HG02642 (cell line): ENCODE data around the gene BCL3.
"Not testable (repeated sequence)": the region's sequence is repeated elsewhere in the genome, so short reads cannot be mapped to it uniquely, and the experiment has no call there.

Source experiments
- ATAC-seq: cut with Tn5 transposase; IDR thresholded peaks from one replicate; pipeline ENCODE4 v1.9.1; 2021; ENCODE audit warnings: mild to moderate bottlenecking; ENCODE audit not compliant: unreplicated experiment, poor library complexity

The BCL3 gene, protein sequence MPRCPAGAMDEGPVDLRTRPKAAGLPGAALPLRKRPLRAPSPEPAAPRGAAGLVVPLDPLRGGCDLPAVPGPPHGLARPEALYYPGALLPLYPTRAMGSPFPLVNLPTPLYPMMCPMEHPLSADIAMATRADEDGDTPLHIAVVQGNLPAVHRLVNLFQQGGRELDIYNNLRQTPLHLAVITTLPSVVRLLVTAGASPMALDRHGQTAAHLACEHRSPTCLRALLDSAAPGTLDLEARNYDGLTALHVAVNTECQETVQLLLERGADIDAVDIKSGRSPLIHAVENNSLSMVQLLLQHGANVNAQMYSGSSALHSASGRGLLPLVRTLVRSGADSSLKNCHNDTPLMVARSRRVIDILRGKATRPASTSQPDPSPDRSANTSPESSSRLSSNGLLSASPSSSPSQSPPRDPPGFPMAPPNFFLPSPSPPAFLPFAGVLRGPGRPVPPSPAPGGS

DNA sequence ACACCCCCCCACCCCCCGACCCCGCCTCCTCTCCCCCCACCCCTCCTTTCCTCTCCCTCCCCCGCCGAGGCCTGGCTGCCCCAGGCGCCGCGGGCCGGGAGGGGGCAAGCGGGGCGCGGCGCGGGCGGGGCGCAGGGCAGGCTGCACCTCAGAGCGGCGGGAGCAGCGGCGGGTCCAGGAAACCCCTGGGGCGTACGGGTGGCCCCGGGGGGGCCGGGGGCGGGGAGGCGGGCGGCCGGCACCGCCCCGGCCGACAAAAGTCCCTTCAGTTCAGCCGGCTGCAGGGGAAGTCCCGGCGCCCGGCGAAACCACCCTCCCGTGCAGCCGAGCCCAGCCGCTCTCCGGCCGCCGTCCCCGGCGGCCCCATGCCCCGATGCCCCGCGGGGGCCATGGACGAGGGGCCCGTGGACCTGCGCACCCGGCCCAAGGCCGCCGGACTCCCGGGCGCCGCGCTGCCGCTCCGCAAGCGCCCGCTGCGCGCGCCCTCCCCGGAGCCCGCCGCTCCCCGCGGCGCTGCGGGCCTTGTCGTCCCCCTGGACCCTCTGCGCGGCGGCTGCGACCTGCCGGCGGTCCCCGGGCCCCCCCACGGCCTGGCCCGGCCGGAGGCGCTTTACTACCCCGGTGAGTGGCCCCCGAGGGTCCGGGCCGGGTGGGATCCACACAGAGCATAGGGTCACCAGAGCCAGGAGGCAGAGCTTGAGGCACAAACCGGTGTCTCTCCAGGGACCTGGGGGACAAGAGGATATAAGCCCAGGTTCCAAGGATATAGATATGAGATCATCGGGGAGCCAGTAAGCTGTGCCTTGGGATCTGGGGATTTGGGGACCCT lies at the start of gene BCL3:
BCL3 (plus strand) TSS at position 283 of the 829 bp plus-strand sequence; CDS start at position 366, 83 bp downstream.
- ATAC-seq = peak; percentile 34

DNA sequence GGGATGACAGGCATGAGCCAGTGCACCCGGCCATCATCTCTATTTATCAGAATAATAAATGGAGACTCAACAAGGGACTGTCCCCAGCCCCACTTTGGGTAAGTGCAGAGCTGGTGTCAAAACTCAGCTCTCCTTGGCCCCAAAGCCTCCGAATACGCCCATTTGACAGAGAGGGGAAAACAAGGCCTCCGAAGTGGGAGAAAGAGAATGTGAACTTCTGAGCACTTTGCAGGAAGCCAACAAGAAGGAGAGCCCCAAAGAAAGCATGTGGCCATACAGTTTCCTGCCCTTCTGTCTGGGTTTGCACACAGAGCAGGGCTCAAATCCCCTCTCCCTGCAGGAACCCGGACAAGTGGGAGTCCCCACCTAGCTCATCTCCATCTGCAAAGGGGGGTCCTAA lies 48.0 kb upstream of the BCL3 start:
- ATAC-seq = no peak

DNA sequence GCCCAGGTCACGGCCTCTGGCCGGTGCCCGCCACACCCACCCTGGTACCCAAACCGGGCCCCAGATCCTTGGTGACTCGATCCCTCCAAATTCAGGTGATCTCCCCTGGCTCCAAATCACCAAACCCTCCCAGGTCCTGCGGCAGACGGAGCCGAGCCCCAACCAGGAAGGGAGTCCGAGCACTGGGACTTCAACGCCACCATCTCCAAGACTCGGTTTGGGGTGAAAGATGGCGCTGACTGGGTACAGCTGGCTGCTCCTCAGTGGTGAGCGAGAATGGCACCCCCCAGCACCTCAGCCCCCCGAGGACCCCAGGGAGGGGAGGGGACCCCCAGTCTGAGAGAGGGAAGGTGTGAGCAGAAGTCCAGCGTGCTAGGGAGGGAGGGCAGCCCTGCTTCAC lies 47.3 kb upstream of the BCL3 start:
- ATAC-seq = no peak

DNA sequence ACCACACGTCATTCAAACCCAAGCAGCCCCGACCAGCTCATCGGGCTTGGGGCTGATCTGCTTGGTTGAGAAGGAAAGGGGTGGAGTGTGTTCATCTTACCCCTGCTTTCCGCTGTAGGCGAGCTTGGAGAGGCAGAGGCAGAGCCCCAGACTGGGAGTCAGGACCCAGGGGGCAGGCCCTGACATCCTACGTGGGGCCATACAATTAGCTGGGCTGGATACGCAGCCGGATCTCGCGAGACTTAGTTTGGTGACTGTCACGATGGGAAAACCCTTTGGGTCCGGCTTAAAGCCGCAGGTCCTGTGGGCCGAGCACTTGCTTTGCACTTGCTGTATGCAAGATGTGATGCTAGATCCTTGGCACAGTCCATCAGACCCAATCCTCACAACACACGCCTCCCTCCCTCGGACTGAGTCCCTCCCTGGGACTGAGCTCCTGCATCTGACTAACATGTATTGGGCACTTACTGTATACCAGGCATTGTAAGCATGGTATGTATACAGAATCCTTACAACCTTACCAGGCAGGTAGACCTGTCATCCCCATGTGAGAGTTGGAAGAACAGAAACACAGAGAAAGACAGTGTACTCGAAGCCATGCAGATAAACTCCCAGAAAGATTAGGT lies 45.8 kb upstream of the BCL3 start:
- ATAC-seq = no peak

DNA sequence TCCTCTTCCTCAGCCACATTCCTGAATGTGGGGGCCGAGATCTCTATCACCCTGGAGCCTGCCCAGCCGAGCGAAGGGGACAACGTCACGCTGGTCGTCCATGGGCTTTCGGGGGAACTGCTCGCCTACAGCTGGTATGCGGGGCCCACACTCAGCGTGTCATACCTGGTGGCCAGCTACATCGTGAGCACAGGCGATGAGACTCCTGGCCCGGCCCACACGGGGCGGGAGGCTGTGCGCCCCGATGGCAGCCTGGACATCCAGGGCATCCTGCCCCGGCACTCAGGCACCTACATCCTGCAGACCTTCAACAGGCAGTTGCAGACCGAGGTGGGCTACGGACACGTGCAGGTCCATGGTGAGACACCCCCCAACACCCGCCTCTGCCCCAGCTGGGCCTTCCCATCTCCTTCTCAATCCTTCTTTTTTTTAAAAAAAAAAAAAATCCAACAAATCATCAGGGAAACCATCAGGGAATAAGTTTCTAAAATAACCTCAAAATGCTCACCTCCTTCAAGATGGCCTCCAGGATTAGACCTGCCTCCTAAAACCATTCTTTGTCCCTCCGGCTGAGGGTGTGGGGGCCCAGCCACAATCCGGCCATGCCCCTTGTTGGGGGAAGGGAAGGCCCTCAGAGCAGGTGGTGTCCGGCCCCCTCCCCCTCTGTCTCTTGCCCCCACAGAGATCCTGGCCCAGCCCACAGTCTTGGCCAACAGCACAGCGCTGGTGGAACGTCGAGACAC lies 45.0 kb upstream of the BCL3 start:
- no peak for ATAC-seq

DNA sequence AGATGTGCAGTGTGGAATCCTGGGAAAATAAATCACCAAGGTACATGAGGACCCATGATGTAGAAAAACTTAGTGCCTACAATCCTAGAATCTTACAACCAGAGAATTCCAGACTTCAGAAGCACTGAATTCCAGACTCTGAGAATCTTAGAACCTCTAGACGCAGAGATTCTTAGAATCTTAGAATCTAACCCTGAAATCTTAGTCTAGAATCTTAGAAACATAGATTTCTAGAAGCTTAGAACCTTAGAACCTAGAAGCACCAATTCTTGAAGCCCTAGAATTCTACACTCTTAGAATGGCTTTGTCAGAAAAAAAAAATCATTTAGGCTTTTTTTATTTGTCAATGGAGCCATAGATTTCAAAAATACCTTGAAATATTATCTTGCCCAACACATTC lies 43.5 kb upstream of the BCL3 start:
- ATAC-seq = no peak

DNA sequence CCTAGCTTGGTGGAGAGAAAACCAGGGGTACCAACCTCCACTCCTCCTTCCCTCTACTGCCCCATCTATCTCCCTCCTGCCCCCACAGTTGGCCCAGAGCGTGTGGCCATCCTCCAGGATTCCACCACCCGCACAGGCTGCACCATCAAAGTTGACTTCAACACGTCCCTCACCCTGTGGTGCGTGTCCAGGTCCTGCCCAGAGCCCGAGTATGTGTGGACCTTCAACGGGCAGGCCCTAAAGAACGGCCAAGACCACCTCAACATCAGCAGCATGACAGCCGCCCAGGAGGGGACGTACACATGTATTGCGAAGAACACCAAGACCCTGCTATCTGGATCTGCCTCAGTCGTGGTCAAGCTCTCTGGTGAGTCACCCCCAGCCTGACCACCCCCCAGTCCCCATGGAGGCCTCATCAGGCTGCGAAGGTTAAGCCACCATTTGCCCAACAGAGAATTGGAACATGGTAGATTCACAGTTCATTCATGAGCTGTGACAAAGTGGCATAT lies 43.0 kb upstream of the BCL3 start:
- ATAC-seq = no peak

DNA sequence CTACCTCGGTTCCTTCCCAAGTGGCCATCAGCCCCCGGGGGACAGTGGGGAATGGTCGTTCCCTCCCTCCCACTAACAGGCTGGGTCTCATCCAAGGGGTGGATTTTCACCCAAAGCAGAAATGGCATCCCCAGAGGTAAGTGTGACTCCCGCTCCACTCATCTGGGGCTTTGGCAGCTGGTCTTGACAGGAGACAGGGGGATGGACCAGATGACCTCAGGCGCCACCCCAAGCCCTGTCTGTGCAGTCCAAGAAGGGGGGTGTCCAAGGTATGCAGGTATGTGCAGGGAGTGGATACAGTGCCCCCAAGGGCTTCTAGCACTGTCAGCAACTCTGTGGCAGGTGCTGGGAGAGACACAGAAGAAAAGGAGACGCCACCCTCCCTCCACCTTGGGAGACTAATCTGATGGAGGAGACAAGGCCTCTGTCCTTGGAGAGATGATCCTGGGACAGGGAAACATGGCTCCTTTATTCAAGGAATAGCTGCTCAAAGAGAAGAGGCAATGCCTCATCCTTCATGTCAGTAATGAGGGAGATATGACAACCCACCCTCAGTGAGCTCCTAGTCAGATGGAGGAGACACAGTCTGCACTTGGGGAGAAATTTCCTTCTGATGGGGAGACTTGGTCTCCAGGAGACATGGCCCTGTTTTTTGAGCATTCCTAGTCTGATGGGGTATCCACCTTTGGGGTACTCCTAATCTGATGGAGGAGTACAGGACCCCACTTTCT lies 41.8 kb upstream of the BCL3 start:
- no peak for ATAC-seq

DNA sequence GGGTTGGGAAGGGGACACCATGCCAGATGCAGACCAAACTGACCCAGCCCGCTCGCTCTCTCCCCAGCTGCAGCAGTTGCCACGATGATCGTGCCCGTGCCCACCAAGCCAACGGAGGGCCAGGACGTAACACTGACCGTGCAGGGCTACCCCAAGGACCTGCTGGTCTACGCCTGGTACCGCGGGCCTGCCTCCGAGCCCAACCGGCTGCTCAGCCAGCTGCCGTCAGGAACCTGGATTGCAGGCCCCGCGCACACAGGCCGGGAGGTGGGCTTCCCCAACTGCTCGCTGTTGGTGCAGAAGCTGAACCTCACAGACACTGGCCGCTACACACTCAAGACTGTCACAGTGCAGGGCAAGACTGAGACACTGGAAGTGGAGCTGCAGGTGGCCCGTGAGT lies 40.7 kb upstream of the BCL3 start:
- no peak for ATAC-seq

DNA sequence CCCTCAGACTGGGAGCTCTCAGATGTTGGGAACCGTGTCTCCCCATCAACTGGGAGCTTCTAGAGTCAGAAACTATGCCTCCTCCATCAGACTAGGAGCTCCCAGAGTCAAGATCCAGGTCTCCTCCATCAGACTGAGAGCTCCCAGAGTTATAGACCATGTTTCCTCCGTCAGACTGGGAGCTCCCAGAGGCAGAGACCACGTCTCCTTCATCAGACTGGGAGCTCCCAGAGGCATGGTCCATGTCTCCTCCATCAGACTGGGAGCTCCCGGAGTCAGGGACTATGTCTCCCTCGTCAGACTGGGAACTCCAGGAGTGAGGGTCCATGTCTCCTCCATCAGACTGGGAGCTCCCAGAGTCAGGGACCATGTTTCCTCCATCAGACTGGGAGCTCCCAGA lies 39.6 kb upstream of the BCL3 start:
- no peak for ATAC-seq

DNA sequence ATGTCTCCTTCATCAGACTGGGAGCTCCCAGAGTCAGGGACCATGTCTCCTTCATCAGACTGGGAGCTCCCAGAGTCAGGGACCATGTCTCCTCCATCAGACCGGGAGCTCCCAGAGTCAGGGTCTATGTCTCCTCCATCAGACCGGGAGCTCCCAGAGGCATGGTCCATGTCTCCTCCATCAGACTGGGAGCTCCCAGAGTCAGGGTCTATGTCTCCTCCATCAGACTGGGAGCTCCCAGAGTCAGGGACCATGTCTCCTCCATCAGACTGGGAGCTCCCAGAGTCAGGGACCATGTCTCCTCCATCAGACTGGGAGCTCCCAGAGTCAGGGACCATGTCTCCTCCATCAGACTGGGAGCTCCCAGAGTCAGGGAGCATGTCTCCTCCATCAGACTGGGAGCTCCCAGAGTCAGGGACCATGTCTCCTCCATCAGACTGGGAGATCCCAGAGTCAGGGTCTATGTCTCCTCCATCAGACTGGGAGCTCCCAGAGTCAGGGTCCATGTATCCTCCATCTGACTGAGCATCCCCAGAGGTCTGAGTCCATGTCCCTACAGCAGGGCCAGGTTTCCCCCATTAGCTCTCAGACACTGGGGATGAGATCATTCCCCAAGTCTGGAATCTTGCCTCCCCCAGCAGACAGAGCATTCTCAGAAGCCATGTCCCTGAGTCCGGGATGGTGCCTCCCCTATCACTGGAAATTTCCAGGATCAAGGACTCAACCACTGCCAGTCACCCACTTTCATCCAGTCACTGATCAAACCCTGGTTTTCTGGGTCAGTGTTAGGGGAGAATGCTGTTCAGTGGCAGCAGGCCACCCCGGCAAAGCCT lies 38.9 kb upstream of the BCL3 start:
- ATAC-seq = not testable (repeated sequence)

DNA sequence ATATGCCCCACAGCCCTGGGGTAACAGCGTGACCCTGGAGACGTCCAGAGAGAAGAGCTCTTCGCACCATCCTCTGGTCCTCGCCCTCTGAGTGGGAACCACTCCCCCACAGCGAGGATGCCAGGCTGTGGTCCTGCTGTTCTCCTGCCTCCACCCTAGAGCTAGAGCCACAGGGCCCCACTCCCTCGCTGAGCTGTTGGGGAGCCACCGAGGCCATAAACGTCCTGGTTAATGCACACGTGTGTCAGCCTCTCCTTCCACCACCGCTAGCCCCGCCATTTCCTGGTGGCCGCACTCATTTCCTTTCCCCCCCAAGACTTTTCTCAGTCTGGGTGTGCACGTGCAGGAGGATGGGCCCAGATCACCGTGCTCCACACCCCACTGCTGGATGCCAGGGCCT lies 38.0 kb upstream of the BCL3 start:
- no peak for ATAC-seq

DNA sequence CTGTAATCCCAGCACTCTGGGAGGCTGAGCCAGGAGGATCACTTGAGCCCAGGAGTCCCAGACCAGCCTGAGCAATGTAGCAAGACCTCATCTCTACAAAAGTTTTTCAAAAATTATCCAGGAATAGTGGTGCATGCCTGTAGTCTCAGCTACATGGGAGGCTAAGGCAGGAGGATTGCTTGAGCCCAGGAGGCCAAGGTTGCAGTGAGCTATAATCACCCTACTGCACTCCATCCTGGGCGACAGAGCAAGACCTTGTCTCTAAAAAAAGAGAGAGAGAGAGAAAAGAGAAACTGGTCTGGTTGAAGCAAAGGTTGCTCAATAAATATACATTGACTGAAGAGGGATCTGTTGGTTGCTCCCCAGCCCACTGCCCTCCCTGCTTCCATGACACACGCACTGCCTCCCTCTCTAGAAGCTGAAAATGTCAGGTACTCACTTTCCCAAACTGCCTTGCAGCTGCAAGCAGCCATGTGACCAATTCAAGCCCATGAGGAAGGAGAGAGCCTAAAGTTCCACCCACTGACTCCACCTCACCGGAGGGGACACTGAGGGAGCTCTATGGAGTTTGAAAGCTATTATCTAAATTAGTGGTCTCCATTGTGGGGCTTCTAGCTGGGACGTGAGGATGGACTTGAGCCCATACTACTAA lies 35.5 kb upstream of the BCL3 start:
- ATAC-seq = no peak

DNA sequence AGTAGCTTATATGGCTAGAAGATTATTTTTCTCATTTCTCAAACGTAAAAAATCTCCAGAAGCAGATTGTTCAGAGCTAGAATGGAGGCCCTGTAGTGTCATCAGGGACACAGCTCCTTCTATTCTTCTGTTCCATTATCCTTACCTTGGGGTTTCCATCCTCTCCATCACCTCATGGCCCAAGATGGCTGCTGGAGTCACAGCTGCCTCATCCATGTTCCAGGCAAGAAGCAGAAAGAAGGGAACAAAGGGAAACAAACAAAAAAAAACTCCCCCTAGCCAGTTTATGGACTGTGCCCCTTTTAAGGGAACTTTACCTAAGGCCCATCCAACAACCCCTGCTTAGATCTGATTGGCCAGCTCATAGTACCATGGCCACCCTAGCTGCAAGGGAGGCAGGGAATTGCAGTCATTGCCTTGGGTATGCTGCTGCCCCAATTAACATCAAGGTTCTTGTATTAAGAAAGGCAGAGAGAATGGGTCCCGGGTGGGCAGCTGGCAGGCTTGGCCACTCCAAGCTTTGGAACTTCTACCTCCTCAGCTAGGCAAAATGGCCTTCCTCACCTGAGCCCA lies 33.8 kb upstream of the BCL3 start:
- no peak for ATAC-seq

DNA sequence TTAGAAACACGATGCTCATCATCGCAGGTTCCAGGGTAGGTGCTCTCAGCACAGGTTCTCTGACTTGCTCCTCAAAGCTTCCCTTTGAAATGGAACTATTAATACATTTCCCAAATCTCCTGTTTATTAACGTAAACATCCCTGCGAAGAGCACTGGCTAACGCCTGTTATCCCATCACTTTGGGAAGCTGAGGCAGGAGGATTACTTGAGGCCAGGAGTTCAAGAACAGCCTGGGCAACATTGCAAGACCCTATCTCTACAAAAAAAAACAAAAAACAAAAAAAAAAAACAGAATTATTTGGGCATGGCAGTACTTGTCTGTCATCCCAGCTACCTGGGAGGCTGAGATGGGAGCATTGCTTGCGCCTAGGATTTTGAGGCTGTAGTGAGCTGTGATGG lies 30.9 kb upstream of the BCL3 start:
- no peak for ATAC-seq

DNA sequence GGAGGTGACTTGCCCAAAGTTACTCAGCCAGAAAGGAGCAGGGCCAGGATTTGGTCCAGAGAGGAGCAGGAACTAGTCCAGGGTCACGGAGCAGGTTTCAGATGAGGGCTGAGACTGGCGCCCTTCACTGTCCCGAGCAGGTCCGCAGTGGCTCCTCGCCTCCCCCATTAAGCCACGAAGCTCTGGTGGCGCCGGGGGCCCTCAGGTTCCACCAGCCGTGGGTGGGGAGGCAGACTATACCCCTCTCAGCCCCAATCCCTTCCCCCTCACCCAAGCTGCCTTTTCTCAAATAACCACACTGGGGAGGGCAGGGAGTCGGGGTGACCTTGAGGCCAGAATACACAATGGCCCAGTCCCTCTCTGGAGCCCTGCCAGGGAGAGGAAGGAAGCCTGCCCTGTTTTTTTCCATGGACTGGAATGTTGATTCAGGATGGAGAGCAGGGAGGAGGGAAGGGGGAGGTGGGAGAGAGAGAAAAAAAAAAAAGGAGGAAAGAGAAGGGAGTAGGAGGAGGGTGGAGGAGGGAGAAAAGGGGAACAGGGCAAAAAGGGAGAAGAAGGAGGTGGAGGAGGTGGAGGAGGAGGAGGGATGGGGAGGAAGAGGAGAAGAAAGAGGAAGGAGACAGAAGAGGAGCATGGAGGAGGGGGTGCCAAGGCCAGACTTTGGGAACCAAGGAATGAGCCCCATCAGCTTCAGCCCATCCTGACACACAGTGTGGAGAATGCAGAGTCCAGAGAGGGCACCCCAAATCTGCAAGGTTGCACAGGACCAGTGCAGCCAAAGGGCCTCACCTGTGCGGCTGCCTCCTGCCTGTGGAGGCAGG lies 29.9 kb upstream of the BCL3 start:
- no peak for ATAC-seq

DNA sequence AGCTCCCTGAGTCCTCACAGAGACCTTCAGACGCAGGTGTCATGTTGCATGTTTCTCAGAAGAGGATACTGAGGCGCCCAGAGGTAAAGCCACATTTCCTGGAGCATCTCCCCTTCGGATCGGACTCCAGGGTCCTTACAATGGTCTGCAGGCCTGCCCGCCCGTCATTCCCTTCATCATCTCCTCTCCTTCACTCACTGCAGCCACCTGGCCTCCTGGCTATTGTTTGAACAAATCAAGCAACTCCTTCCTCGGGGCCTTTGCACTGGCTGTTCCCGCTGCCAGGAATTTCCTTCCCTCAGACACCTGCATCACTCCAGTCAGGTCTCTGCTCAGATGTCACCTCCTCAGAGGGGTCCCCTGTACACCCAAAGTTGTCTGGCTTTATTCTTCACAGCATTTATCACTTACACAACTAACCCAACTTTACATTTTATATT lies 29.2 kb upstream of the BCL3 start:
- no peak for ATAC-seq
